Measurements from ENCODE around the gene ALOX5.
A peak's percentile ranks its signal among the peaks of the same experiment; 100 is the strongest.
"Not testable (repeated sequence)": the region's sequence is repeated elsewhere in the genome, so short reads cannot be mapped to it uniquely, and the experiment has no call there.

Gene ALOX5

DNA sequence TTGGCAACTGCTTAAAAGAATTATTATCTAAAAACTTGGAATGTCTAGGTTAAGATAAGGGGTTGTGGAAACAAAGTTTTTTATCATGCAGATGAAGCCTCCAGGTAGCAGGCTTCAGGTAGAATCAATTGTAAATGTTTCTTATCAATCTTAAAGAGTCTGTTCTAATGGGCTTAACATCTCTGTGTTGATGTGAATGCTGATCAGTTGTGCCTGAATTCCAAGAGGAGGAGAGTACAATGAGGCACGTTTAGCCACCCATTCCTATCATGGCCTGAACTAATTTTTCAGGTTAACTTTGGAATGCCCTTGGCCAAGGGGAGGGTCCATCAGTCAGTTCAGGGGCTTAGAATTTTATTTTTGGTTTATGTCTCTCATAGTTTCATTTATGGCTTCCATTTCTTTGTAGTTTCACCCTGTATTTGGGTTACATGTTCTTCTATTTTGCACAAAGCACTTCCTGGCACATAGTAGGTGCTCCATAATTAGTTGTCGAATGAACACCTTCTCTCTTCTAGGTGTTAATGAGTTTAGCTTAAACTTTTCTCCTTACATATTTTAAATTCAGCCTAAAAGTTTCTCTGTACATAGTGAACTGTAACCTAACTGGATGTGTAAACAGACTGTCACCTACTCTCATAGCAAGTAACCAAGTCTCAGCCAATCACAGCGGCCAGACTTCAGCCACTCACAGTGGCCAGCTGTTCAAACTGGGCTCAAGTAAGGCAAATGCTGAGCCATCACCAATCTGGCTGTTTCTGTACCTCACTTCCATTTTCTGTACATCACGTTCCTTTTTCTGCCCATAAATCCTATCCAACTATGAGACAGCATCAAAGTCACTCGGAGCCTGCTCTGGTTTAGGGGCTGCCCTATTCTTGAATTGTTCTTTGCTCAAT lies 34.7 kb downstream of the ALOX5 start:
- DNase-seq, result no peak

DNA sequence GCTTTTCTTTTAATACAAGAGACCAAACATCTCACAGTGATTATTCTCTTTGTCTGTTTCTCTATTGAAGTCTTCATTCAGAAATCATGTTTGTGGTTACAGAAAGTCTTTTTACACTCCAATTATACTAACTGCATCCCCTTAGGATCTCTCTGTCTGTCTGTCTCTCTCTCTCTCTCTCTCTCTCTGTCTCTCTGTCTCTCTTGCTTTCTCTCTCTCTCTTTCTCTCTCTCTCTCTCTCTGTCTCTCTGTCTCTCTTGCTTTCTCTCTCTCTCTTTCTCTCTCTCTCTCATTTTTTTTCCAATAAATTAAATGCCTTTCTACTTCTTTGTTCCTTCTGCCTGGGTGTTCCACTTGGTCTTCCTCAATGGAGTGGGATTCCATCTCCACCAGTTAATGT lies 35.3 kb downstream of the ALOX5 start:
- not testable (repeated sequence) for DNase-seq

DNA sequence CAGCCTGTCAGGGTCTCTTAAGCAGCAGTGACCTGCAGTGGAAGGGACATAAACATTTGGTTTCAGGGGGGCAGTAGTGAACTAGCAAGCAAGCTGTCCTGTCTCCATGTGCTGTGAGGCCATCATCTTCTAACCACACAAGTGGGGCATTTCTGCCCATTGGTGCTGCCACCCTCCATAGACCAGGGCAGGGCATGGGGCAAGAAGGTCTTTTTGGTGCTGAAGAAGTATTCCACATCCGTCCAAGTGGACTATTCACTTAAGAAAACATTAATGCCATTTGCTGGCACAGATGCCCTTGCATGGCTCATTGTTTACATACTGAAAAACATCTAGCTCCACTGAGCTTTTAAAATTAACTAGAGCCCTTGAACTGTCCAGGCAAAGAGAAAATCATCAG lies 35.8 kb downstream of the ALOX5 start:
- DNase-seq, result no peak

DNA sequence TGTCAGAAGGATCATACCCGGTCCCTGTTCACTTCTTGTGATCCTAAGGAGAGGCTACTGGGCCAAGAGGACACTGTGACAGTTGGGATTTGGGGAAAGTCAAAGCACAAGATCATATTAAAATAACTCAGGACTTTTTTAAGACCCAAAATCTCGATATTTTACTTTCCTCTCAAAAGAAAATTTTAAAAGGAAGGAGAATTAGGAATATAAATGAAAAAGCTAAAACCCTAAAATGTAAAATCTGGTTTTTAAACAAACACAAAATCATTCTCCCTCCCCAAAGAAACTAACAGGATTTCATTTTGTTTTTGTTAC lies 36.4 kb downstream of the ALOX5 start:
- no peak for DNase-seq

DNA sequence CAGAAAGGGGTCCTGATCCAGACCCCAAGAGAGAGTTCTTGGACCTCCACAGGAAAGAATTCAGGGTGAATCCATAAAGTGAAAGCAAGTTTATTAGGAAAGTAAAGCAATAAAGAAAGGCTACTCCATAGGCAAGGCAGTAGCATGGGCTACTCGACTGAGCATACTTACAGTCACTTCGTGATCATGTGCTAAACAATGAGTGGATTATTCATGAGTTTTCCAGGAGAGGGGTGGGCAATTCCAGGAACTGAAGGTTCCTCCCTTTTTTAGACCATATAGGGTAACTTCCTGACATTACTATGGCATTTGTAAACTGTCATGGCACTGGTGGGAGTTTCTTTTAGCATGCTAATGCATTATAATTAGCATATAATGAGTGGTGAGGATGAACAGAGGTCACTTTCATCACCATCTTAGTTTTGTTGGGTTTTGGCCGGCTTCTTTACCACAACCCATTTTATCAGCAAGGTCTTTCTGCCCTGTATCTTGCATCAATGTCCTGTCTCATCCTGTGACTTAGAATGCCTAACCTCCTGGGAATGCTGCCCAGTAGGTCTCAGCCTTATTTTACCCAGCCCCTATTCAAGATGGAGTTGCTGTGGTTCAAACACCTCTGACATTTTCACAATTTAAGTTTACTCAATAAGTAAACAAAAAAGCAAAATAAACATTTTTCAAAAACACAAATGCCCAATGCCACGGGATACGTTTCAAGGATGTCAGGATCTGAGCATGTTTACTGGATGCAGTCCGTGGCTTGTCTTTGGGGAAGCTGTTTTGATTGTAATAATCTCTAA lies 37.0 kb downstream of the ALOX5 start:
- no peak for DNase-seq

DNA sequence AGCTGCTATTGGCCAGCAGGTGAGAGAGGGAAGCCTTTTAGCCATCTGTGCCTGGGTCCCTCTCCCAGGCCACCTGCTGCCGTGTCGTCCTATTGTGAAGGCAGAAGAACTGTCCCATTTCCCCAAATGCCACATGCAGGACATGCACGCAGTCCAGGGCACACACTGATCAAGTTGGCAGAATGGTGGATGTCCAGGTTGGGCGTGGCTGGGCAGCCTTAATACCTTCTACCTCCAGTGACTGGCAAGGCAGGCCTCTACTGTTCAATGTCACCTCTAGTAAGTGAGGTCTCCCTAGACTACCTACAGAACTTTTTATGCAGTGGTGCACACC lies 37.6 kb downstream of the ALOX5 start:
- DNase-seq, result no peak

DNA sequence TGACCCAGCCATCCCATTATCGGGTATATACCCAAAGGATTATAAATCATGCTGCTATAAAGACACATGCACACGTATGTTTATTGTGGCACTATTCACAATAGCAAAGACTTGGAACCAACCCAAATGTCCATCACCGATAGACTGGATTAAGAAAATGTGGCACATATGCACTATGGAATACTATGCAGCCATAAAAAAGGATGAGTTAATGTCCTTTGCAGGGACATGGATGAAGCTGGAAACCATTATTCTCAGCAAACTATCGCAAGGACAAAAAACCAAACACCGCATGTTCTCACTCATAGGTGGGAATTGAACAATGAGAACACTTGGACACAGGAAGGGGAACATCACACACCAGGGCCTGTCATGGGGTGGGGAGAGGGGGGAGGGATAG lies 41.0 kb downstream of the ALOX5 start:
- not testable (repeated sequence) for DNase-seq

DNA sequence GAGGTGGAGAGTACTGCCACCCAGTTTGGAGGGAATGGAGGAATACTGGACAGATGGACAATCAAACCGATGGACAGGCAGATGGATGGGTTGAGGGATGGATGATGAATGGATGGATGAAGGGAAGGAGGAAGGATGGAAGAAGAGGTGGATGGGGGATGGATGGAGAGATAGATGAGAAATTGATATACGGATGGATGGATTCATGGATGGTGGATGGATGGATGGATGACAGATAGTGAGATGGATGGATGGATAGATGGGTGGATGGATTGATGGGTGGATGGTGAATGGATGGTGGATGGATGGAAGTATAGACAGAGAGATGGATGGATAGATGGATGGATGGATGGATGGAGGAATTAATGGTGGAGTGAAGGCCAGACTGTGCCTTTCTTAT lies 42.6 kb downstream of the ALOX5 start:
- DNase-seq, result no peak

DNA sequence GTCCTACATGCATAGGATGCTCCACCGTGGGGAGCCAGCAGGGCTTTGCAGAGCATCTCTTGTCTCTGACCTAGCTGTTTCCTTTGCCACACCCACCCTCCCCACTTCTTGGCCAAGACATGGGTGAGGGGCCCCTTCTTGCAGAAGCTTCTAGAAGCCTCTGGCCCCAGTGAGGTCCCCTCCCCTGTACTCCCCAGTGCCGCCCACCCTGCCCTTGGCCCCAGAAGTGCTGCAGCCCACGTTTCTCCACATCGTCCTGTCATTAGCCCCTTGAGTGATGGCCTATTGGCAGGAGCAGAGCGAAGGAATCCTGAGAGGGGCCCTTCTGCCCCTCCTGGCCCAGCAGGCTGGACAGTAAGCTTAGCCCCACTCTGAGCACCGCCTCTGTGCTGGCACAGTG lies 43.7 kb downstream of the ALOX5 start:
- no peak for DNase-seq

DNA sequence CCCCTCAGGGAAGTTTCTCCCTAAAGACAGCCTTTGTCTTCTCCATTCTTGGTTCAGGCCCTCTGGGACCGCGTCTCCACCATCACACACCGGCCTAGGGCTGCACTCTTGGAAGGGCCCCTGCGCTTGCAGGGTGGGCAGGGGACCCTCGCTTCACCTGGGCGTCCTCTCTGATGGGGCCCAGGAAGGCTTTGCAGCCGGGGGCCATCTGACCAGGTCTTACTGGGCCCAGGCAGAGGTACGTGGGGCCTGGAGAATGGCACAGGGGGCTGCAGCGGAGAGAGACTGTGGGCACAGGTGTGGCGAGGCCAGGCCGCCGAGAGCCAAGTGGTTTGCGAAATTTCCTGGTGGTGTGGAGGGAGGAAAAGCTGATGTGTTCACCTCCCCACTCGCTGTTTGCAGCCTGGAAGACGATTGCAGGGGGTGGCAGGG lies 44.4 kb downstream of the ALOX5 start:
- no peak for DNase-seq

DNA sequence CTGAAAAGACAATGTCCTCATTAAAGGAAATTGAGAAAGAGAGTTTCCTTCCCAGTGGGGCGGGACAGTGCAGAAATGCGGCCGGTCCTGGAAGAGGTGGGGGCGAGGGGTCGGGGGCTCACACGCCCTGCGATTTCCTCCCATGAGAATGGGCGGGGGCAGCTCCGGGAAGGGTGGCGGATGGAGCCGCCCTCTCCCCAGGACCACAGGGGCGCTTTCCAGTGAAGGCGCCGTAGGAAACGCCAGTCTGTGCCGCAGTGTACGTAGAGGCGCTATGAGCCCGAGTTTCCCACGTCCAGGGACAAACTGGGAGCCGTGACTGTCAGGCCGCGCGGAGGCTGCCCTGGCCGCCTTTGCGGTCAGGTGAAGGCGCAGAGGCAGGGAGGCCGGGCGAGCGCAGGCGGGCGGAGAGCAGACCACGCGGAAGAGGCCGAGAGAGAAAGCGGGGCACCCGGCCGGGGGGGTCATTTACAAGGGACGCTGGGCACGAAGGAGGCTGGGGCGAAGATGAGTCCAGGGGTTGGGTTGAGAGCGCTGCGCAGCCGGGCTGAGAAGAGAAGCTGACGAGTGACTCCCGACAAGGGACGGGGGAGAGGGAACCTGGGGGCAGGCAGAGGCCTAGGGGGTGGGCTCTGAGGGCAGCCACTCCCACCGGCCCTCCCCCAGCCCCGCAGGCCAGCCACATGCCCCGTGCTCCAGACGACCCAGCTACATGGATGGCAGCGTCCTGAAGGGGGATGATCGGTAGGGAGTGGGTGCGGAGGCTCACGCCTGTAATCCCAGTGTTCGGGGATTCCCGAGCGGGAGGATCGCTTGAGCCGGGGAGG lies 45.0 kb downstream of the ALOX5 start:
- DNase-seq, result no peak

DNA sequence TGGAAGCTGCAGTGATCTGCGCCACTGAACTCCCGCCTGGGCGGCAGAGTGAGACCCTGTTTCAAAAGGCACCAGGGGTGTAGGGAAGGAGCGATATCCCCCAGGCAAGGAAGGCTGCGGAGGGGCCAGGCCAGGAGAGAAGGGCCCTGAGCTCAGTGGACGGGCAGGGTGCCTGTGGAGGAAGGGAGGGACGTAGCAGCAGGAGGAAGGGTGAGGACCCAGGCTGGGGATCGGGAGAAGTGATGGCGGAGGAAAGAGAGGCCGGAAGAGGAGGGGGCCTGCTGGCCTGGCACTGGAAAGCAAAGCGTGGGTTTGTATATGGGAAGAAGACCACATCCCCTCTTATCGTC lies 45.6 kb downstream of the ALOX5 start:
- DNase-seq, result no peak

DNA sequence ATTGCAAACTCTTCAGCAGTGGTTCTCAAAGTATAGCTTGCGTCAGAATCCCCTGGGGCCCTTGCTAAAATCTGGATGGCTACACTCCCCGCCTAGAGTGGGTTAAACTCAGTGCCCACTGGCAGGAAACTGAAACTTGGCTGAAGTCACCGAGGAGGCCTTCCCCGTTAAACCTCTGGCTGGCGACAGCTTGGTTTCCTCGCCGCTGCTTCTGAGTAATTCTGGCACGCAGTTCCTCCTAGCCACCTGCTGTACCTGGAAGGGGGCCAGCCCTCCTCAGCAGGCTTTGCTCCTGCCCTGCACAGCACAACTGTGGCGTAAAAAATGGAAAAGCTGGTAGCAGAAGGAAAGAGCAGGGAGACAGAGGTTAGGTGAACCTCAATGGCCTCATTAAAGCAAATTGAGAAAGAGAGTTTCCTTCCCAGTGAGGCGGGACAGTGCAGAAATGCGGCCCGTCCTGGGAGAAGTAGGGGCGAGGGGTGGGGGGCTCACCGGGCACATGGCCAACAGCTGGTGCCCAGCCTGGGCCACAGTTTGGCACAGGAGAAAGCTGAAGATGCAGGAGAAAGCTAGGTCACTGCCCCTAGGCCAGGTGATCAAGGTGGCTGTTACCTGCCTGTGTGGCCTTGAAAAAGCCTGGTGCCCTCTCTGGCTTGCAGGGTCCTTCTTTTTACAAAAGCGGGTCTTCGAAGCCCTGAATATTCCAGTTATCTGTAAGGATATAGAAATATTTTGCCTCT lies 46.6 kb downstream of the ALOX5 start:
- peak; percentile 95 for DNase-seq

DNA sequence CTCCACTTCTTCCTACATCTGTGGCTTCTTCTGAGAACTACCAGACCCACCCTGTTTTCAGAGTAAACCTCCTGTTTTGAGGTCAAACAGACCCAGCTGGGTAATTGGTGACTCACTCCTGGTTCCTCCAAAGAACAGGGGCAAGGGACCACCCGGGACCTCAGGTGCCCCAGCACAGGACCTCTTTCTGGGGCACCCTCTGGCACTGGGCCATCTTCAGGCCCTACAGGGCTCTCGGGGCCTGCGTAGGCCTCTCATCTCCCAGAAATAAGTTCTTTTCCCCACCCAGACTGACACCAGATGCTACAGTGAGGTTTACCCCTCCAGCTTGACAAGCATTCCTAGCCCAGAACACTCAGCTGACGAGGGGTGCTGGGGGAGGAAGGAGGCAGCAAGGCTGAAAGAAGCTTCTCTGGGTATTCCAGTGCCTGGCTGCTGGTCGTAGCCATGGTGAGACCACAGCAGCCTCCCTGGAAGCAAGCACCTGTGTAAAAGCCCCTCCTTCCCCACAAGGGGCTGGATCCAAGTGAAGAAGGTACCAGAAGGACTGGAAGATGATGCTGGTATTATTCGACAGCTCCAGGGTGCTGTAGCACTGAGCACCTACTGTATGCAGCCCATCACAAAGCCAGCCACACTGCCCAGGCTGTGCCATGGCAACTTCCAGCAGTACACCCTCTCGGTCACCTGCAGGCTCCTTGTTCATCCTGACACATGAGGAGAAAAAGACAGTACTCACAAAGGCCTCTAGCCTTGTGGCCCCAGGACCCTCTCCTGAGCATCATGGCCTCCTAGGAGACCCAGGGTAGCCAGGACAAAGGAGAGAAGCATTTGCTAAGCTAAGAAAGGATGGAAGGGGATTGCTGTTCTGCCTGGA lies 47.4 kb downstream of the ALOX5 start:
- peak; percentile 15 for DNase-seq

DNA sequence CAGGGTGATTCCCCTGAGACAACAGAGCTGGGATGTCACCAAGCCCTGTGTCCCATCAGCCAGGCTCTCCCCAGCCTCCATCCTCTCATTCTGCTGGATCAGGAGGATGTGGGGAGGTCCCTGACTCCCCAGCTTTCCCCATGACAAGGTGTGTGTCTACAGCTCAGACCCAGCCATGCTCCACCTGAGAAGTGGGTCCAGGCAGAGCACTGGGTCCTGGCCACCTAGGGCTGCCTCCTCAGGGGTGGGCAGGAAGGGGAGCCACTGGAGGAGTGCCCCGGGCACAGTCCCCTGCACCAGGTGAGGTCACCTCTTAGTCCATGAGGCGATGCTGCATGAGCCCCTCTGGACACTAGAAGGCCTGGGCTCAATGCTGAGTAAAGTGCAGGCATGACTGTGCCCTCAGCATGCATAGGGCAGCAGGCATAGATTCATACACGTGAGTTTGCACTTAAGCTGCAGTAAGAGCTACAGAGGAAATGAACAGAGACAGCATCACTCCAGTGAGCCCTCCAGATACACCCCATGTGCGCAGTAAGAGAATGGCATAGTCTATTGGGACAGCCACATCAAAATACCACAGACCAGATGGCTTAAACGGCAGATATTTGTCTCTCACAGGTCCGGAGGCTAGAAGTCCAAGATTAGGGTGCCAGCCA lies 48.3 kb downstream of the ALOX5 start:
- no peak for DNase-seq

DNA sequence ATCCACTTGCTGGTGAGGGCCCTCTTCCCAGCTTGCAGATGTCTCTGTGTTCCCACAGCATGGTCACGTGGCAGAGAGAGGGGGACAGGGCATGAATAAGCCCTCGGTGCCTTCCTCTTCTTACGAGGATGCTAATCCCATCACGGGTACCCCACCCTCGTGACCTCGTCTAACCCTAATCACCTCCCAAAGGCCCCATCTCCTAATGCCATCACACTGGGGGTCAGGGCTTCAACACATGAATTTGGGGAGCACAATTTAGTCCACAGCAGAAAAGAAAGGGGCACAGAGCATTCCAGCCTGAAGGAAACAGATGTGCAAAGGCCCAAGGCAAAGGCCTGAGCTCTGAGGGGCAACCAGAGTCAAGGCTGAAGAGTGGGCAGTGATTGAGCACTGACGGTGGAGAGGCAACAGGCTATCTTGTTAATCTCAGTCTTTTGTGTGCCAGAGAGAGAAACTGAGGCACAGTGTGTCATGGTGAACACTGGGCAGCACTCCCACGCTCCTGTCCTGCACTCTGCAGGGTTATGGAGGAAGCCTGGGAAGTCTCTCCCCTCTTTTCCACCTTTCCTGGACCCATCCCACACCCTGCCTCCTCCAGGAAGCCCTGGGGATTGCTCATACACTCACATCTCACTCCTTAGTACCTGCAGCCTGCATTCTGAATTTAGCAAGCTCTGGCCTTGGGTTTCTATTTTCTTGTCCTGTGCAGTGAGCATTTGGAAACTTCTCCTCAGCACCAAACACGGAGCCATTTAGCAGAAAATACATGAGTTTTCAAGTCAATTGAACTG lies 49.0 kb downstream of the ALOX5 start:
- DNase-seq, result no peak

DNA sequence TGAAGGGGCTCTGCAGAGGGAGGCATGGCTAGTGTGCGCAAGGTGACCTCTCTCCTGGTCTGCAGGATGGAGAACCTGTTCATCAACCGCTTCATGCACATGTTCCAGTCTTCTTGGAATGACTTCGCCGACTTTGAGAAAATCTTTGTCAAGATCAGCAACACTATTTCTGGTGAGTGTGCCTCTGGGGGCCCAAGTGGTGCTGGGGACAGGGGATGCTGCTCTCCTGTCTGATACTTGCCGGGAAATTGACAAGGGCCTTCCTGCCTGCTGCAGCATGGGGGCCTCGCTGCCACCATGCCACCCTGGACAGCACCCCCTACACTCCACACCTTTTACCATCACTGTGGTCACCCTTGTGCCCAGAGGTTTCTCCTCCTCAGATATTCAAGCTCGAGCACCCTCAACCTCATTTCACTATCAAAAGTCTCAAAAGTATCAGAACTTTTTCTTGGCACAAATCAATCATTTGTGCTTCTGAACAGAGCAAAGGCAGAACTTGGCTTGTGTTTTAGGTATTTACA lies 50.0 kb downstream of the ALOX5 start:
- no peak for DNase-seq

DNA sequence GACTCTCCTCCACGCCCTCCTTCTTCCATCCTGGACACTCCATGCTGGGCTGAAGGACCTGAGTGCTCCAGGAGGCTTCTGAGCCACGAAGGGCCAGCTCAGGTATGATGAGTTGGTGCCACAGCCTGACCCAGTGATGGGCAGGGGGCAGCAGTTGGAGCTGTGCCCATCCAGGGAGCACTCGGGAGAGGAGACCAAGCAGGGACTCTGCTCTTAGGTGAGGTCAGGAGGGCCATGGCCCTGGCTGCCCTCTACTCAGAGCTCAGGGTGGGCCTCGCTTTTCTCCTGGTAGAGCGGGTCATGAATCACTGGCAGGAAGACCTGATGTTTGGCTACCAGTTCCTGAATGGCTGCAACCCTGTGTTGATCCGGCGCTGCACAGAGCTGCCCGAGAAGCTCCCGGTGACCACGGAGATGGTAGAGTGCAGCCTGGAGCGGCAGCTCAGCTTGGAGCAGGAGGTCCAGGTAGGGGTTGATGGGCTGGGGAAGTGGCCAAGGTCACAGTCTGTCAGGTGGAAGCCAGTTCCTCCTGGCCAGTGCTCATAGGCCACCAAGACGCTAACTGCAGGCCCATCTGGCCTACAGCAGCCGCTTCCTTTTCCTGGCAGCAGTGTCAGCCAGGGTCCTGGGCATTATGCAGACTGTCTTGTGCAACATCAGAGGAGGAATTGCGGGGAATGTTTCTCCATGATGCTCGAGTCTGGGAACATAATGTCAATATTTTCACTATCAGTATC lies 50.8 kb downstream of the ALOX5 start:
- no peak for DNase-seq

Measured in NCI-H1694 treated with DMSO at 0.1 percent for 48 hours (cell line).